ENCODE measurements around the gene HAS3. TPM values are rescaled to one million over a fixed set of nuclear protein-coding genes. Genes with fewer than 3 reads are reported as not detected.

HAS3 gene
- total RNA-seq, 2 donors from 2014 or later, result 1.8 to 2.7 TPM

GRCh38 chr16:69073181-69073702, 32.2 kb upstream of the HAS3 start:
- no peaks in the 10 kb centered on the region for H3K9me3 ChIP-seq
- no peak for TF ChIP-seq CTCF (IDR thresholded peaks at IDR 0.05)
- no peaks in the 10 kb centered on the region for H3K4me1 ChIP-seq (ENCODE audit: control insufficient read depth in 1 of 2, low read depth in 2 of 2)
- DNase-seq (ENCODE audit: low spot score) (no peak), ATAC-seq (ENCODE audit: insufficient number of reproducible peaks, low FRiP score, low read depth) (no peak)
- H3K27me3 ChIP-seq (replicated peaks; ENCODE audit: insufficient read depth), result no peaks in the 10 kb centered on the region
- H3K27ac ChIP-seq, result no peak overlapping the region
- no peak overlapping the region for H3K4me3 ChIP-seq
- no peaks in the 10 kb centered on the region for H3K36me3 ChIP-seq

GRCh38 chr16:69077251-69077650, 28.2 kb upstream of the HAS3 start:
- TF ChIP-seq CTCF (IDR thresholded peaks at IDR 0.05), result no peak
- no peak for ATAC-seq (ENCODE audit: insufficient number of reproducible peaks, low FRiP score, low read depth)
- H3K27ac ChIP-seq, result no peak overlapping the region
- no peak for DNase-seq (ENCODE audit: low spot score)
- no peaks in the 10 kb centered on the region for H3K4me1 ChIP-seq (ENCODE audit: control insufficient read depth in 1 of 2, low read depth in 2 of 2)
- no peaks in the 10 kb centered on the region for H3K27me3 ChIP-seq (replicated peaks; ENCODE audit: insufficient read depth)
- no peaks in the 10 kb centered on the region for H3K36me3 ChIP-seq
- no peaks in the 10 kb centered on the region for H3K9me3 ChIP-seq
- no peak overlapping the region for H3K4me3 ChIP-seq

- TF ChIP-seq CTCF (IDR thresholded peaks at IDR 0.05), result no peak
- Histone ChIP-seq H3K4me1 (ENCODE audit: control insufficient read depth in 1 of 2, low read depth in 2 of 2) (no peaks in the 10 kb centered on the region), H3K9me3 (no peaks in the 10 kb centered on the region), H3K27ac (no peak overlapping the region), H3K27me3 (replicated peaks; ENCODE audit: insufficient read depth) (no peaks in the 10 kb centered on the region), H3K36me3 (no peaks in the 10 kb centered on the region), H3K4me3 (no peak overlapping the region)
- no peak for ATAC-seq (ENCODE audit: insufficient number of reproducible peaks, low FRiP score, low read depth)
- DNase-seq (ENCODE audit: low spot score), result no peak
Observed at GRCh38 chr16:69078073-69078472, 27.4 kb upstream of the HAS3 start.

- DNase-seq (ENCODE audit: low spot score) (no peak), ATAC-seq (ENCODE audit: insufficient number of reproducible peaks, low FRiP score, low read depth) (no peak)
- H3K36me3 ChIP-seq, result no peaks in the 10 kb centered on the region
- H3K9me3 ChIP-seq, result no peaks in the 10 kb centered on the region
- no peak for TF ChIP-seq CTCF (IDR thresholded peaks at IDR 0.05)
- no peaks in the 10 kb centered on the region for H3K27me3 ChIP-seq (replicated peaks; ENCODE audit: insufficient read depth)
- no peak overlapping the region for H3K27ac ChIP-seq
- H3K4me3 ChIP-seq, result no peak overlapping the region
- H3K4me1 ChIP-seq (ENCODE audit: control insufficient read depth in 1 of 2, low read depth in 2 of 2), result no peaks in the 10 kb centered on the region
Observed at GRCh38 chr16:69079697-69080096, 25.8 kb upstream of the HAS3 start.

- H3K9me3 ChIP-seq, result no peaks in the 10 kb centered on the region
- H3K27ac ChIP-seq, result no peak overlapping the region
- no peak for TF ChIP-seq CTCF (IDR thresholded peaks at IDR 0.05)
- no peak overlapping the region for H3K4me3 ChIP-seq
- DNase-seq (ENCODE audit: low spot score) (no peak), ATAC-seq (ENCODE audit: insufficient number of reproducible peaks, low FRiP score, low read depth) (no peak)
- H3K27me3 ChIP-seq (replicated peaks; ENCODE audit: insufficient read depth), result no peaks in the 10 kb centered on the region
- no peaks in the 10 kb centered on the region for H3K4me1 ChIP-seq (ENCODE audit: control insufficient read depth in 1 of 2, low read depth in 2 of 2)
- no peaks in the 10 kb centered on the region for H3K36me3 ChIP-seq
Observed at GRCh38 chr16:69083306-69083941, 22.0 kb upstream of the HAS3 start.

Data from thoracic aorta (tissue), 2 donors.